SJSA1 (cell line): Measurements from ENCODE around the gene ARSB. TPM values are rescaled to one million over a fixed set of nuclear protein-coding genes. Genes with fewer than 3 reads are reported as not detected.
A peak's percentile ranks its signal among the peaks of the same experiment; 100 is the strongest.
"Not testable (repeated sequence)": the region's sequence is repeated elsewhere in the genome, so short reads cannot be mapped to it uniquely, and the experiment has no call there.

ENCODE experiments used
- DNase-seq, 2 experiments: peaks; one replicate each; pipeline ENCODE4 v3.0.0-alpha.2; 2015 to 2020; ENCODE audit warnings: low spot score in 2 of 2, low read depth in 1 of 2
- H3K27ac ChIP-seq: fragments of 250-450 bp; sonication (Bioruptor Pico); 2 replicates; pipeline ENCODE4 v1.5.1; 2020; ENCODE audit warnings: mild to moderate bottlenecking, moderate library complexity
- H3K27me3 ChIP-seq: fragments of 250-450 bp; sonication (Bioruptor Pico); replicated peaks from 2 replicates; pipeline ENCODE4 v1.5.1; 2020; ENCODE audit warnings: mild to moderate bottlenecking, moderate library complexity
- H3K36me3 ChIP-seq: fragments of 250-450 bp; sonication (Bioruptor Pico); 2 replicates; pipeline ENCODE4 v1.5.1; 2020; ENCODE audit warnings: mild to moderate bottlenecking
- H3K4me1 ChIP-seq: fragments of 250-450 bp; sonication (Bioruptor Pico); replicated peaks from 2 replicates; pipeline ENCODE4 v1.6.1; 2021; ENCODE audit warnings: mild to moderate bottlenecking
- H3K4me3 ChIP-seq: fragments of 250-450 bp; sonication (Bioruptor Pico); 2 replicates; pipeline ENCODE4 v1.5.1; 2020; ENCODE audit warnings: mild to moderate bottlenecking
- H3K9me3 ChIP-seq: fragments of 250-450 bp; sonication (Bioruptor Pico); replicated peaks from 2 replicates; pipeline ENCODE4 v1.5.1; 2020; ENCODE audit warnings: mild to moderate bottlenecking
- total RNA-seq: library from RNA; depleted of rRNA; stranded (reverse); fragments of >200 nt; shearing (Covaris generic); gene quantifications from 2 replicates; pipeline ENCODE4 v1.2.3, GENCODE V29; 2014

Gene ARSB
- total RNA-seq, 1 experiment from 2014 or later = 72.9 TPM

- Histone ChIP-seq H3K27ac (no peak overlapping the region), H3K4me1 (0 out of 2 replicates have a peak, but pooled peaks cover 8% of the 10 kb centered on the region)
- DNase-seq = no peak
Observed at GRCh38 chr5:78893940-78894677, 91.0 kb downstream of the ARSB start.

GRCh38 chr5:78890667-78891379 lies 94.3 kb downstream of the ARSB start:
- Histone ChIP-seq H3K36me3 (no peaks in the 10 kb centered on the region), H3K9me3 (no peaks in the 10 kb centered on the region), H3K27ac (no peak overlapping the region), H3K27me3 (no peaks in the 10 kb centered on the region), H3K4me3 (no peak overlapping the region), H3K4me1 (0 out of 2 replicates have a peak, but pooled peaks cover 4% of the 10 kb centered on the region)
- DNase-seq = no peak

More at GRCh38 chr5:78893940-78894677, 91.0 kb downstream of the ARSB start:
- H3K4me3 ChIP-seq = no peak overlapping the region
- no peaks in the 10 kb centered on the region for H3K9me3 ChIP-seq
- no peaks in the 10 kb centered on the region for H3K27me3 ChIP-seq
- no peaks in the 10 kb centered on the region for H3K36me3 ChIP-seq

GRCh38 chr5:78889369-78890140 lies 95.6 kb downstream of the ARSB start:
- H3K9me3 ChIP-seq = no peaks in the 10 kb centered on the region
- H3K4me3 ChIP-seq = no peak overlapping the region
- peak in 1 of 2 experiments; percentile 19 for DNase-seq
- H3K27me3 ChIP-seq = no peaks in the 10 kb centered on the region
- no peak overlapping the region for H3K27ac ChIP-seq
- no peaks in the 10 kb centered on the region for H3K36me3 ChIP-seq
- 0 out of 2 replicates have a peak, but pooled peaks cover 3% of the 10 kb centered on the region for H3K4me1 ChIP-seq

GRCh38 chr5:78888580-78889368 lies 96.3 kb downstream of the ARSB start:
- Histone ChIP-seq H3K9me3 (no peaks in the 10 kb centered on the region), H3K4me3 (no peak overlapping the region), H3K27me3 (no peaks in the 10 kb centered on the region), H3K27ac (no peak overlapping the region), H3K36me3 (no peaks in the 10 kb centered on the region), H3K4me1 (0 out of 2 replicates have a peak, but pooled peaks cover 3% of the 10 kb centered on the region)
- DNase-seq = no peak

- 0 out of 2 replicates have a peak, but pooled peaks cover 3% of the 10 kb centered on the region for H3K4me1 ChIP-seq
- no peaks in the 10 kb centered on the region for H3K9me3 ChIP-seq
- H3K36me3 ChIP-seq = no peaks in the 10 kb centered on the region
- DNase-seq = no peak
- H3K4me3 ChIP-seq = no peak overlapping the region
- H3K27ac ChIP-seq = no peak overlapping the region
- no peaks in the 10 kb centered on the region for H3K27me3 ChIP-seq
Observed at GRCh38 chr5:78887384-78888118, 97.6 kb downstream of the ARSB start.

GRCh38 chr5:78886341-78887230 lies 98.5 kb downstream of the ARSB start:
- H3K4me3 ChIP-seq = no peak overlapping the region
- DNase-seq = no peak
- no peaks in the 10 kb centered on the region for H3K36me3 ChIP-seq
- H3K27me3 ChIP-seq = no peaks in the 10 kb centered on the region
- no peaks in the 10 kb centered on the region for H3K9me3 ChIP-seq
- 0 out of 2 replicates have a peak, but pooled peaks cover 3% of the 10 kb centered on the region for H3K4me1 ChIP-seq
- H3K27ac ChIP-seq = no peak overlapping the region

- no peak overlapping the region for H3K27ac ChIP-seq
- H3K4me3 ChIP-seq = no peak overlapping the region
- no peaks in the 10 kb centered on the region for H3K27me3 ChIP-seq
- DNase-seq = no peak
- H3K9me3 ChIP-seq = no peaks in the 10 kb centered on the region
- no peaks in the 10 kb centered on the region for H3K36me3 ChIP-seq
- H3K4me1 ChIP-seq = no peaks in the 10 kb centered on the region
Observed at GRCh38 chr5:78881884-78882283, 103.2 kb downstream of the ARSB start.

- DNase-seq = no peak
- no peaks in the 10 kb centered on the region for H3K9me3 ChIP-seq
- H3K4me3 ChIP-seq = no peak overlapping the region
- no peak overlapping the region for H3K27ac ChIP-seq
- no peaks in the 10 kb centered on the region for H3K36me3 ChIP-seq
- H3K27me3 ChIP-seq = no peaks in the 10 kb centered on the region
- H3K4me1 ChIP-seq = no peaks in the 10 kb centered on the region
Observed at GRCh38 chr5:78879516-78879915, 105.6 kb downstream of the ARSB start.

GRCh38 chr5:78866076-78866475 lies 119.0 kb downstream of the ARSB start:
- not testable (repeated sequence) for H3K4me3 ChIP-seq, DNase-seq, H3K27me3 ChIP-seq, H3K36me3 ChIP-seq, H3K9me3 ChIP-seq, H3K27ac ChIP-seq, H3K4me1 ChIP-seq

- Histone ChIP-seq H3K9me3 (no peaks in the 10 kb centered on the region), H3K4me3 (no peak overlapping the region), H3K4me1 (no peaks in the 10 kb centered on the region), H3K27me3 (no peaks in the 10 kb centered on the region), H3K36me3 (0 out of 2 replicates have a peak, but pooled peaks cover 6% of the 10 kb centered on the region), H3K27ac (no peak overlapping the region)
- DNase-seq = no peak
Observed at GRCh38 chr5:78858364-78858763, 126.7 kb downstream of the ARSB start.

- DNase-seq = no peak
- H3K36me3 ChIP-seq = 0 out of 2 replicates have a peak, but pooled peaks cover 6% of the 10 kb centered on the region
Observed at GRCh38 chr5:78855026-78855425, 130.1 kb downstream of the ARSB start.

GRCh38 chr5:78851891-78852290 lies 133.2 kb downstream of the ARSB start:
- H3K9me3 ChIP-seq, H3K4me1 ChIP-seq, H3K27ac ChIP-seq, H3K4me3 ChIP-seq, H3K27me3 ChIP-seq, H3K36me3 ChIP-seq, DNase-seq: not testable (repeated sequence)

More at GRCh38 chr5:78855026-78855425, 130.1 kb downstream of the ARSB start:
- no peaks in the 10 kb centered on the region for H3K4me1 ChIP-seq
- H3K27ac ChIP-seq = no peak overlapping the region
- no peaks in the 10 kb centered on the region for H3K9me3 ChIP-seq
- H3K4me3 ChIP-seq = no peak overlapping the region
- no peaks in the 10 kb centered on the region for H3K27me3 ChIP-seq
